NCI-H1417 (cell line): ENCODE data around the gene TIMP1.

Experiments used
- DNase-seq, 3 experiments: peaks; one replicate each; lab custom pipeline; 2025; lab: John Stamatoyannopoulos, UW

Gene TIMP1

DNA sequence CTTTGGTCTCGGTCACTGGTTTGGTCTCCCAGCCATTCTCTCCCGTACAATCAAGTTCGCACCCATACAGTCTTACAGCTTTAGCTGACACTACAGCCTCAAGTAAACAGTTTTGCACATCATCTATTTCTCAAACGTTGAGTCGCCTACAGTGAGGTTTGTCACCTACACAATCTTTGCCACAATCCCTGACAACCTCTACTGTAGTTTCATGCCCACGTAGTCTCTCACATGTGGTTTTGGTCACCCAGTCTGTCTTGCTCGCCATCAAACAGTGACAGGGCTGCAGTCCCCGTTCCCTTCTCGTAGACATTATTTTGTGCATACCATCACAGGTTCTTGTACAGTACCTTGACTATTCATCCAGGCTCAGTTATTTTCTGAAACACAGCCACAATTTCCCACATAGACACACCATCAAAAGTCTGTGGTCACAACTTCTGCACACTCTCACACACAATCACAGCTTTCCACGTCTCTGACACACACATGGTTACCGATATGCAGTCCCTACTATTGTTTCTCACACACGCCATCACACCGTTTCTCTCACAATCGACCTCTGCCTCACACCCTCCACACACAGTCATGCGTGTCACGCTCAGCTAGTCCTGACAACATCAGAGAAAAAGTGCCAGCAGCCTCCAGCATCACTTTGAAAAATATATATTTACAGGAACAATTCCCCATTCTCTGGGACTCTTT lies 52.8 kb downstream of the TIMP1 start:
- DNase-seq = no peak
